ENCODE results near the gene MYBBP1A. TPM values are rescaled to one million over a fixed set of nuclear protein-coding genes. Genes with fewer than 3 reads are reported as not detected.

Gene MYBBP1A
- total RNA-seq, 2 experiments from 2014 or later, result 97.7 to 144 TPM

DNA sequence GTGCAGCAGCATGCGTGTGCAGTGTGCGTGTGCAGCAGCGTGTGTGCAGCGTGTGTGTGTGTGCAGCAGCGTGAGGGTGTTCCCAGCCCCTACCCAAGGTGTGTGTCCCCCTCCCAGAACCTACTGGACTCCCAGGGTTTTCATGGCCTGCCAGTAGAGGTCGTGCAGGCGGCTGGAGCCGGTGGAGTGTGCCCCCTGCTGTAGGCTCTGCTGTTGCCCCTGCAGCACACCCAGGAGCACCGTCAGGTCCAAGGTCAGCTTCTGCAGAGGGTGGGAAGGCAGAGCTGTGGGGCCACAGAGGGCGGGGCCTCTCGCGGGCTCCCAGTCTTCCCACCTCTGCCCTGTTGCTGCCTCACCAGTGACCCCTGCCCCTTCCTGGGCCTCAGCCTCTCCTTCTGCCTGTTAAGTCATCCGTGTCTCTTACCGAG lies 14.9 kb downstream of the MYBBP1A start:
- Mint-ChIP-seq H3K4me3 (no peak overlapping the region), H3K4me1 (no peaks in the 10 kb centered on the region), H3K27ac (no peak overlapping the region), H3K27me3 (no peaks in the 10 kb centered on the region), H3K9me3 (ENCODE audit: low read depth) (no peaks in the 10 kb centered on the region), H3K36me3 (ENCODE audit: low read depth) (peaks cover 15% of the 10 kb centered on the region)
- DNase-seq (no peak), ATAC-seq (no peak)
- ChIA-PET CTCF (no interaction called here), POLR2A (no interaction called here)
- intact Hi-C loops (cut with DNase I, micrococcal nuclease), result no loop called here

DNA sequence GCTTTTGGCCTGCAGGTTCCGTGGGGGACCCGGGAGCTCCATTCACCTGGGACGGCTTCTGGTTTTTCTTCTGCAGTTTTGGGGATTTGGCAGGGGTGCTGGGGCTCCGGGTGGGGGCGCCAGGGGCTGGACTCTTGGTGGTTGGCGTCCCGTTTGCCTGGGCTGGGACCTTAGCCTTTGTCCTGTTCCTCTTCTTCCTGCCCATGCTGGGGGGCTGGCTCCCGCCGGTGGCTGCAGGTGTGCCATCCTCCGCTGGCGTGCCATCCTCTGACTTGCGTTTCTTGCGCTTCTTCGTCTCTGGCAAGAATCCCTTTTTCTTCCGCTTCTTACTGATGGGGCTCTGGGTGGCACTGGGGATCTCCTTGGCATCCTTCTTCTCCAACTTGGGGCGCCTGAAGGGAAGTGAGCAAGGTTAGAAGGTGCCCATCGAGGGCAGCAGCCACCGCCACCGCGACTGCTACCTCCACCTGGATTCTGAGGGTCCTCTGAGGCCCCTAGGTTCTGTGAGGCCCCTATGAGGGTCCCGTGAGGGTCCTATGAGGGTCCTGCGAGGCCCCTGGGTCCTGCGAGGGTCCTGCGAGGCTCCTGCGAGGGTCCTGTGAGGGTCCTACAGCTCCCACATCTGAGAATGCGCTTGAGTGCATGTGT lies 15.5 kb downstream of the MYBBP1A start:
- Mint-ChIP-seq H3K27me3 (no peaks in the 10 kb centered on the region), H3K9me3 (ENCODE audit: low read depth) (no peaks in the 10 kb centered on the region), H3K4me1 (no peaks in the 10 kb centered on the region), H3K4me3 (no peak overlapping the region), H3K27ac (no peak overlapping the region), H3K36me3 (ENCODE audit: low read depth) (peaks cover 15% of the 10 kb centered on the region)
- POLR2A ChIA-PET, result no interaction called here
- DNase-seq, result no peak
- CTCF ChIA-PET, result no interaction called here
- no peak for ATAC-seq
- intact Hi-C loops (cut with DNase I, micrococcal nuclease), result loop anchor here in 1 of 2 experiments (10.0 kb wide), 1 partner anchor 115 kb away; no protein-coding TSS in a partner anchor

- ChIA-PET CTCF (no interaction called here), POLR2A (interaction anchor here (0.5 to 1.2 kb wide), 3 partner anchors 16 to 204 kb away, joined by 3 read pairs; partner anchors contain the start of gene MYBBP1A)
- Mint-ChIP-seq H3K27ac (no peak overlapping the region), H3K36me3 (ENCODE audit: low read depth) (peaks cover 15% of the 10 kb centered on the region), H3K9me3 (ENCODE audit: low read depth) (no peaks in the 10 kb centered on the region), H3K27me3 (no peaks in the 10 kb centered on the region), H3K4me3 (no peak overlapping the region), H3K4me1 (no peaks in the 10 kb centered on the region)
- DNase-seq (no peak), ATAC-seq (no peak)
- intact Hi-C loops (cut with DNase I, micrococcal nuclease), result loop anchor here in 1 of 2 experiments (10.0 kb wide), 1 partner anchor 114 kb away; no protein-coding TSS in a partner anchor
Measured at GRCh38 chr17:4539025-4539424, 16.2 kb downstream of the MYBBP1A start.

DNA sequence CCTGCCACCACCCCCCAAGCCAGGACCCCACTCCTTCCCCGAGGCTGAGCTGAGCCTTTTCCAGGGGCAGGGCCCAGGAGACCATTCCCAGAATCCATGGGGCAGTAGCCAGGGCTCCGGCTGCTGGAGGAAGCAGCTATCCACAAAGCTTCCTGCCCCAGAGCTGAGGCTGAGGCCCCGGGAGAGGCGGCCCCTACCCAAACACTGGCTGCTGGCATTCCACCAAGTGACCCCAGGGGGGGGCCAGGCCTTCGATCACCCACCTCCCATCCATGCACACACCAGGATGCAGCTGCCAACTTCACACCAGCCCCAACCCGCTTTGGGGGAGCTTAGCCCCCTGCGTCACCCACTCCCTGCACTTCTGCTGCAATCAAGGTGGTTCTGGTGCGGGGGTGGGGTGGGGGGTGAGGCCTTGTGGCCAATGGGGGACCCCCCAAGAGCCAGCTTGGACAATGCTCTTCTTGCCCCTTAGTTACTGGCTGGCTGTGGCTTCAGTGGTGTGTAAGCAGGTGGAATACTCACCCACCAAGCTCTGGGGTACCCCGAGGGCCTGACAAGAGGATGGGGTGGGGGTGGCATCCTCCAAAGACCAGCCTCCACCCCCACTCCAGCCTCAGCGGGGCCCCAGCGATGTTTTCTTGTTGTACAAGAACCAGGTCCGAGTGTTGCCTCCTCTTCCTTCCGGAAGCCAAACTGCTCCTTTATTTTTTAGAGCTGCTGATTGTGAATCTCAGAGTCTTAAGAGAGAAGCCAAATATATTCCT lies 16.8 kb downstream of the MYBBP1A start:
- peaks cover 13% of the 10 kb centered on the region for H3K36me3 Mint-ChIP-seq (ENCODE audit: low read depth)
- H3K4me3 Mint-ChIP-seq, result no peak overlapping the region
- H3K27ac Mint-ChIP-seq, result no peak overlapping the region
- DNase-seq (no peak), ATAC-seq (no peak)
- ChIA-PET CTCF (interaction anchor here (0.7 kb wide), 2 partner anchors 25 to 324 kb away, joined by 3 to 4 read pairs; no protein-coding TSS in a partner anchor), POLR2A (interaction anchor here (0.5 to 1.2 kb wide), 3 partner anchors 17 to 204 kb away, joined by 3 read pairs; partner anchors contain the start of gene MYBBP1A)
- H3K9me3 Mint-ChIP-seq (ENCODE audit: low read depth), result no peaks in the 10 kb centered on the region
- H3K4me1 Mint-ChIP-seq, result no peaks in the 10 kb centered on the region
- intact Hi-C loops (cut with DNase I, micrococcal nuclease), result loop anchor here in 1 of 2 experiments (10.0 kb wide), 1 partner anchor 114 kb away; no protein-coding TSS in a partner anchor
- H3K27me3 Mint-ChIP-seq, result no peaks in the 10 kb centered on the region

DNA sequence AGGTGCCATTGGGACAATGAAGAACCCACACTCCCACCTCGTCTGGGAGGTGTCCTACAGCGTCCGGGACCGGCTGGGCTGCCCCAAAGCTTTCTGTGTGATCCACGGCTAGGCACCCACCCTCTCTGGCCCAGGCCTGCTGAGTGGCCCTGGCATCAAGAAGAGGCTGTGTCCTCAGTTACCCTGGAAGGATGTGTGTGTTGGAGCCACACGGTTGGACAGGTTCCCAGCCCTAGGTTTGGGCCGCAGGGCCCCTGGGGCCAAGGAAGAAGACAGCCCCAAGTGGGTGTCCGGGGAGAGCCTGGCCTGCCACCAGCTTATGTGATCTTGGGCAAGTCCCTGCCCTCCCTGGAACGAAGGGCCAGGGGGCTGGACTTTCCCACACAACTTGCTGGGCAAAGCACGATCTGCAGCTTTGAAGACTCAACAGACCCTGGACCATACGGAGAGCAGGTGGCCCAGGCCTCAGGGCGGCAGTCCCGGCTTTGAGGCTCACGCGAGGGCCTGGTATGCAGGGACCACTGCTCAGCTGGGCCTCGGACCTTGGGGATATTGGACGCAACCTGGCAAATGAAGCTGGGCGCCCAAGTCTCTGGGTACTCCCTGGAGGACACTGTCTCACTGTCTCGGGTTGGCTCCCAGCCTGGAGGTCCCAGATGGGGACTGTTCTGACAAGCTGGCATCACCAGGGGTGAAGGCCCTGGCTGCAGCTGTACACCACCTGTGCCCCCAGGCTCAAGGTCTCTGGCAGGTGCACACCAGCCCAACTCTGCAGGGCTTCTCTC lies 17.5 kb downstream of the MYBBP1A start:
- Mint-ChIP-seq H3K36me3 (ENCODE audit: low read depth) (peaks cover 13% of the 10 kb centered on the region), H3K27ac (no peak overlapping the region), H3K4me3 (no peak overlapping the region), H3K9me3 (ENCODE audit: low read depth) (no peaks in the 10 kb centered on the region), H3K27me3 (peaks cover 3% of the 10 kb centered on the region), H3K4me1 (no peaks in the 10 kb centered on the region)
- no peak for ATAC-seq
- no peak for DNase-seq
- ChIA-PET CTCF (interaction anchor here (0.6 to 0.9 kb wide), 3 partner anchors 15 to 26 kb away, joined by 3 to 5 read pairs (median 4); no protein-coding TSS in a partner anchor), POLR2A (interaction anchor here (0.6 to 1.2 kb wide), 3 partner anchors 14 to 402 kb away, joined by 3 to 4 read pairs (median 3); partner anchors contain the start of gene SLC25A11)
- intact Hi-C loops (cut with DNase I, micrococcal nuclease), result loop anchor here in 1 of 2 experiments (10.0 kb wide), 1 partner anchor 113 kb away; no protein-coding TSS in a partner anchor

DNA sequence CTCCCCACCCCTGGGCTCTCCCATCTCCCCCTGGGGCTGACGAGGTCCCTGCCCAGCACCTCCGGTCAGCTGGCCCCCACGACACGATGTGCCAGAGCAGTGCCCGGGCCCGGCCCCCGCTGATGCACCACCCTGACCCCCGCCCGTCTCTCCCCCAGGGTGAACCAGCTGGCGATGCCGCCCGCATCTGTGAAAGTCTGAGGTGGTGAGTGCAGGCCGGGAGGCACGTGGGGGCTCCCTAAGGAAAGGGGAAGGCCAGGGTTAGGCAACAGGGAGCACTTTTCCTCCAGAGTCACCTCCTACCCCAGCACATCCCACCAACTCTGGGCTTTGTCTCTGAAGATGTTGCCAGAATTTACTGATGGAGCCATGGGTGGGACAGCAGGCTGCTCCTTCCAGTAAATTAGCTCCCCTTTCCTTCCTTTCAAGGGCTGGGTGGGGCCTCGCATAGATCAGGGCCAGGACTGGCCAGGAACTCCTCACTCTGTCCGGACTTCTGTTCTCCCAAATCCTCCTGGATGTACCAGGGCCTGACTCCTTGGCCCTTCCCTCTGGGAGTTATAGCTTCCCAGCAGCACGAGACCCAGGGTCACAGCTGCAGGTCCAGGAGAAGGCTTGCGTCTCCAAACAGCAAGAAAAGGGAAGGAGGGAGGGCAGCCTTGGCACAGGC lies 18.3 kb downstream of the MYBBP1A start:
- ChIA-PET POLR2A (interaction anchor here (0.6 to 1.3 kb wide), 4 partner anchors 10 to 403 kb away, joined by 3 to 8 read pairs (median 4); partner anchors contain the start of gene SLC25A11), CTCF (interaction anchor here (0.6 to 0.9 kb wide), 2 partner anchors 15 to 17 kb away, joined by 3 to 5 read pairs; no protein-coding TSS in a partner anchor)
- Mint-ChIP-seq H3K27ac (no peak overlapping the region), H3K27me3 (peaks cover 6% of the 10 kb centered on the region), H3K4me3 (no peak overlapping the region), H3K36me3 (ENCODE audit: low read depth) (peaks cover 9% of the 10 kb centered on the region), H3K9me3 (ENCODE audit: low read depth) (no peaks in the 10 kb centered on the region), H3K4me1 (no peaks in the 10 kb centered on the region)
- DNase-seq (no peak), ATAC-seq (no peak)
- intact Hi-C loops (cut with DNase I, micrococcal nuclease), result loop anchor here in 1 of 2 experiments (10.0 kb wide), 1 partner anchor 112 kb away; no protein-coding TSS in a partner anchor

GRCh38 chr17:4536259-4536741 lies 18.9 kb downstream of the MYBBP1A start:
- Mint-ChIP-seq H3K4me1 (no peaks in the 10 kb centered on the region), H3K27me3 (peaks cover 6% of the 10 kb centered on the region), H3K9me3 (ENCODE audit: low read depth) (no peaks in the 10 kb centered on the region), H3K27ac (no peak overlapping the region), H3K36me3 (ENCODE audit: low read depth) (peaks cover 8% of the 10 kb centered on the region), H3K4me3 (no peak overlapping the region)
- ChIA-PET CTCF (no interaction called here), POLR2A (interaction anchor here (0.6 to 1.3 kb wide), 2 partner anchors 9 to 58 kb away, joined by 4 to 8 read pairs; no protein-coding TSS in a partner anchor)
- ATAC-seq, result no peak
- DNase-seq, result no peak
- intact Hi-C loops (cut with DNase I, micrococcal nuclease), result loop anchor here in 1 of 2 experiments (10.0 kb wide), 1 partner anchor 111 kb away; no protein-coding TSS in a partner anchor

GRCh38 chr17:4535667-4536258 lies 19.4 kb downstream of the MYBBP1A start:
- CTCF ChIA-PET, result no interaction called here
- no peak overlapping the region for H3K27ac Mint-ChIP-seq
- no peaks in the 10 kb centered on the region for H3K9me3 Mint-ChIP-seq (ENCODE audit: low read depth)
- no peak for DNase-seq
- H3K27me3 Mint-ChIP-seq, result peaks cover 6% of the 10 kb centered on the region
- H3K4me3 Mint-ChIP-seq, result no peak overlapping the region
- peaks cover 3% of the 10 kb centered on the region for H3K36me3 Mint-ChIP-seq (ENCODE audit: low read depth)
- ATAC-seq, result no peak
- POLR2A ChIA-PET, result interaction anchor here (1.3 kb wide), 1 partner anchor 9 kb away, joined by 4 read pairs; no protein-coding TSS in a partner anchor
- H3K4me1 Mint-ChIP-seq, result no peaks in the 10 kb centered on the region
- intact Hi-C loops (cut with DNase I, micrococcal nuclease), result loop anchor here in 1 of 2 experiments (10.0 kb wide), 1 partner anchor 111 kb away; no protein-coding TSS in a partner anchor

GRCh38 chr17:4534928-4535666 lies 20.1 kb downstream of the MYBBP1A start:
- CTCF ChIA-PET, result no interaction called here
- POLR2A ChIA-PET, result interaction anchor here (0.7 kb wide), 1 partner anchor 123 kb away, joined by 3 read pairs; no protein-coding TSS in a partner anchor
- no peak for ATAC-seq
- Mint-ChIP-seq H3K9me3 (ENCODE audit: low read depth) (no peaks in the 10 kb centered on the region), H3K27ac (no peak overlapping the region), H3K36me3 (ENCODE audit: low read depth) (peaks cover 3% of the 10 kb centered on the region), H3K4me3 (no peak overlapping the region), H3K27me3 (peaks cover 6% of the 10 kb centered on the region), H3K4me1 (no peaks in the 10 kb centered on the region)
- intact Hi-C loops (cut with DNase I, micrococcal nuclease), result loop anchor here in 1 of 2 experiments (10.0 kb wide), 1 partner anchor 110 kb away; no protein-coding TSS in a partner anchor
- no peak for DNase-seq

All from activated CD4-positive, alpha-beta T cell treated with anti-CD3 and anti-CD28 coated beads for 36 hours (primary cell).